Fibroblast of skin of right quadriceps (primary cell): ENCODE measurements around the gene IQCF5.
"Not testable (repeated sequence)": the region's sequence is repeated elsewhere in the genome, so short reads cannot be mapped to it uniquely, and the experiment has no call there.

Experiments
- DNase-seq: peaks from one replicate; pipeline ENCODE4 v3.0.0-alpha.2; 2013

Gene IQCF5

GRCh38 chr3:51875501-51875900, at the start of gene IQCF5:
TSS of gene IQCF5 (minus strand) at chr3:51875601. CDS start at chr3:51875531, 70 bp downstream.
- DNase-seq: no peak

GRCh38 chr3:51921081-51921578, 45.7 kb upstream of the IQCF5 start:
- no peak for DNase-seq

- DNase-seq: no peak
Measured at GRCh38 chr3:51916418-51916817, 41.0 kb upstream of the IQCF5 start.

GRCh38 chr3:51908026-51908425, 32.6 kb upstream of the IQCF5 start:
- no peak for DNase-seq

GRCh38 chr3:51904034-51904823, 28.8 kb upstream of the IQCF5 start:
- DNase-seq: no peak

GRCh38 chr3:51902361-51902760, 27.0 kb upstream of the IQCF5 start:
- not testable (repeated sequence) for DNase-seq

GRCh38 chr3:51900043-51900442, 24.6 kb upstream of the IQCF5 start:
- DNase-seq: not testable (repeated sequence)

- DNase-seq: no peak
Measured at GRCh38 chr3:51897391-51897790, 22.0 kb upstream of the IQCF5 start.

GRCh38 chr3:51896607-51897305, 21.4 kb upstream of the IQCF5 start:
- DNase-seq: no peak

GRCh38 chr3:51894939-51895338, 19.5 kb upstream of the IQCF5 start:
- DNase-seq: no peak

GRCh38 chr3:51894391-51894790, 19.0 kb upstream of the IQCF5 start:
- no peak for DNase-seq

GRCh38 chr3:51891242-51892039, 16.0 kb upstream of the IQCF5 start:
- DNase-seq: no peak

GRCh38 chr3:51888463-51889105, 13.2 kb upstream of the IQCF5 start:
- no peak for DNase-seq

- DNase-seq: no peak
Measured at GRCh38 chr3:51887620-51888019, 12.2 kb upstream of the IQCF5 start.

- DNase-seq: no peak
Measured at GRCh38 chr3:51886447-51886846, 11.0 kb upstream of the IQCF5 start.

- no peak for DNase-seq
Measured at GRCh38 chr3:51879937-51880336, 4.5 kb upstream of the IQCF5 start.

- no peak for DNase-seq
Measured at GRCh38 chr3:51876186-51876585, 785 bp upstream of the IQCF5 start.

- no peak for DNase-seq
Measured at GRCh38 chr3:51874889-51875288, 512 bp downstream of the IQCF5 start.

- DNase-seq: no peak
Measured at GRCh38 chr3:51874411-51874810, 990 bp downstream of the IQCF5 start.

GRCh38 chr3:51873876-51874275, 1.5 kb downstream of the IQCF5 start:
- no peak for DNase-seq

GRCh38 chr3:51873253-51873766, 2.1 kb downstream of the IQCF5 start:
- DNase-seq: no peak

- DNase-seq: no peak
Measured at GRCh38 chr3:51869304-51869703, 6.1 kb downstream of the IQCF5 start.

GRCh38 chr3:51868896-51869295, 6.5 kb downstream of the IQCF5 start:
- DNase-seq: not testable (repeated sequence)
